H9 (cell line): ENCODE measurements around the gene MED9. TPM values are rescaled to one million over a fixed set of nuclear protein-coding genes. Genes with fewer than 3 reads are reported as not detected.

Source experiments
- DNase-seq: peaks from one replicate; pipeline ENCODE4 v3.0.0-alpha.2; 2017
- H2AFZ ChIP-seq: one replicate; pipeline ENCODE4 v1.6.1; 2013; ENCODE audit warnings: mild to moderate bottlenecking, low read length, control low read depth, moderate library complexity
- H2AK5ac ChIP-seq: 2 replicates; pipeline ENCODE4 v1.6.1; 2013; ENCODE audit warnings: low read length, control low read depth, mixed read lengths; ENCODE audit not compliant: insufficient read length
- H2BK120ac ChIP-seq: one replicate; pipeline ENCODE4 v1.6.1; 2013; ENCODE audit warnings: low read depth, mild to moderate bottlenecking, low read length, control low read depth, inconsistent platforms; ENCODE audit not compliant: poor library complexity, severe bottlenecking
- H2BK12ac ChIP-seq: 2 replicates; pipeline ENCODE4 v1.6.1; 2013; ENCODE audit warnings: low read length, control low read depth, mixed read lengths, low read depth; ENCODE audit not compliant: insufficient read length
- H2BK15ac ChIP-seq: 2 replicates; pipeline ENCODE4 v1.6.1; 2013; ENCODE audit warnings: low read depth, low read length, control low read depth
- H2BK20ac ChIP-seq: one replicate; pipeline ENCODE4 v1.6.1; 2013; ENCODE audit warnings: low read depth, mild to moderate bottlenecking, low read length, control low read depth, inconsistent platforms; ENCODE audit not compliant: poor library complexity, severe bottlenecking
- H2BK5ac ChIP-seq: 2 replicates; pipeline ENCODE4 v1.6.1; 2013; ENCODE audit warnings: low read length, control low read depth, mixed read lengths; ENCODE audit not compliant: insufficient read length
- H3K14ac ChIP-seq: 2 replicates; pipeline ENCODE4 v1.6.1; 2013; ENCODE audit warnings: low read length, control low read depth; ENCODE audit not compliant: insufficient read depth
- H3K18ac ChIP-seq: 2 replicates; pipeline ENCODE4 v1.6.1; 2013; ENCODE audit warnings: low read depth, mild to moderate bottlenecking, mixed read lengths, low read length, control low read depth; ENCODE audit not compliant: insufficient read length
- H3K23ac ChIP-seq: 2 replicates; pipeline ENCODE4 v1.6.1; 2013; ENCODE audit warnings: low read length, control low read depth, mixed read lengths, low read depth; ENCODE audit not compliant: insufficient read length
- H3K23me2 ChIP-seq: 2 replicates; pipeline ENCODE4 v1.6.1; 2013; ENCODE audit warnings: low read depth, mild to moderate bottlenecking, mixed read lengths, low read length, control low read depth; ENCODE audit not compliant: insufficient read length, poor library complexity, severe bottlenecking
- H3K27ac ChIP-seq: 2 replicates; pipeline ENCODE4 v1.5.1; 2013; ENCODE audit warnings: low read length, control low read depth, mixed read lengths, low read depth; ENCODE audit not compliant: insufficient read length
- H3K27me3 ChIP-seq: 2 replicates; pipeline ENCODE4 v1.6.1; 2013; ENCODE audit warnings: low read length, control low read depth, inconsistent platforms; ENCODE audit not compliant: insufficient read depth
- H3K4ac ChIP-seq: 2 replicates; pipeline ENCODE4 v1.6.1; 2013; ENCODE audit warnings: low read depth, mild to moderate bottlenecking, control low read depth, inconsistent platforms, low read length, moderate library complexity
- H3K4me1 ChIP-seq: 2 replicates; pipeline ENCODE4 v1.6.1; 2013; ENCODE audit warnings: low read length, control low read depth, inconsistent platforms; ENCODE audit not compliant: insufficient read depth
- H3K4me2 ChIP-seq: 2 replicates; pipeline ENCODE4 v1.6.1; 2013; ENCODE audit warnings: low read length, control low read depth, mixed read lengths; ENCODE audit not compliant: insufficient read length, insufficient read depth
- H3K56ac ChIP-seq: 2 replicates; pipeline ENCODE4 v1.6.1; 2013; ENCODE audit warnings: low read depth, mild to moderate bottlenecking, mixed read lengths, low read length, control low read depth; ENCODE audit not compliant: insufficient read length
- H3K79me1 ChIP-seq: 2 replicates; pipeline ENCODE4 v1.6.1; 2013; ENCODE audit warnings: low read depth, mild to moderate bottlenecking, moderate library complexity, low read length, control low read depth, inconsistent platforms; ENCODE audit not compliant: insufficient read depth, poor library complexity, severe bottlenecking
- H3K79me2 ChIP-seq: 2 replicates; pipeline ENCODE4 v1.6.1; 2013; ENCODE audit warnings: low read length, control low read depth, inconsistent platforms; ENCODE audit not compliant: insufficient read depth
- H3K9ac ChIP-seq: 2 replicates; pipeline ENCODE4 v1.6.1; 2013; ENCODE audit warnings: low read length, control low read depth, mixed read lengths; ENCODE audit not compliant: insufficient read length; ENCODE audit errors: extremely low read depth
- H3K9me3 ChIP-seq: one replicate; pipeline ENCODE4 v1.6.1; 2013; ENCODE audit warnings: low read depth, low read length, inconsistent platforms; ENCODE audit not compliant: control insufficient read depth
- H3T11ph ChIP-seq: one replicate; pipeline ENCODE4 v1.6.1; 2013; ENCODE audit warnings: mild to moderate bottlenecking, low read length, control low read depth, inconsistent platforms
- H4K20me1 ChIP-seq: one replicate; pipeline ENCODE4 v1.6.1; 2013; ENCODE audit not compliant: control insufficient read depth, insufficient read length, insufficient read depth
- H4K5ac ChIP-seq: 2 replicates; pipeline ENCODE4 v1.6.1; 2013; ENCODE audit warnings: low read depth, mild to moderate bottlenecking, mixed read lengths, low read length, control low read depth; ENCODE audit not compliant: insufficient read length
- H4K8ac ChIP-seq: replicated peaks from 2 replicates; pipeline ENCODE4 v1.6.1; 2013; ENCODE audit warnings: low read length, control low read depth, mixed read lengths, low read depth; ENCODE audit not compliant: insufficient read length
- H4K91ac ChIP-seq: 2 replicates; pipeline ENCODE4 v1.6.1; 2013; ENCODE audit warnings: low read depth, mild to moderate bottlenecking, moderate library complexity, mixed read lengths, low read length, control low read depth; ENCODE audit not compliant: insufficient read length
- H3K27ac Mint-ChIP-seq, 3 experiments: 2 replicates in 2 of 3; 3 replicates in 1 of 3; pipeline ENCODE4 v1.8.0; 2020 to 2021; ENCODE audit warnings: mixed read lengths in 3 of 3, mild to moderate bottlenecking in 1 of 3, moderate library complexity in 1 of 3
- H3K27me3 Mint-ChIP-seq: 2 replicates; pipeline ENCODE4 v1.8.0; 2021; ENCODE audit warnings: low read depth, mild to moderate bottlenecking, moderate library complexity, mixed read lengths
- H3K36me3 Mint-ChIP-seq, 3 experiments: 2 replicates in 2 of 3; 3 replicates in 1 of 3; pipeline ENCODE4 v1.8.0; 2020 to 2021; ENCODE audit warnings: low read depth in 3 of 3, mixed read lengths in 3 of 3; ENCODE audit not compliant: insufficient read depth in 1 of 3
- H3K4me1 Mint-ChIP-seq, 2 experiments: 2 replicates each; pipeline ENCODE4 v1.8.0; 2020; ENCODE audit warnings: mixed read lengths in 2 of 2
- H3K4me3 Mint-ChIP-seq, 2 experiments: 2 replicates in 1 of 2; 3 replicates in 1 of 2; pipeline ENCODE4 v1.8.0; 2020 to 2021; ENCODE audit warnings: mild to moderate bottlenecking in 2 of 2, mixed read lengths in 2 of 2, moderate library complexity in 1 of 2
- H3K9me3 Mint-ChIP-seq, 2 experiments: 2 replicates in 1 of 2; 3 replicates in 1 of 2; pipeline ENCODE4 v1.8.0; 2020; ENCODE audit warnings: mild to moderate bottlenecking in 2 of 2, mixed read lengths in 2 of 2, moderate library complexity in 1 of 2
- CTCF ChIP-seq: fragments of 200-600 bp; sonication (generic); conservative IDR thresholded peaks from 3 replicates; pipeline ENCODE4 v1.8.0; 2021; ENCODE audit warnings: antibody characterized with exemption, mild to moderate bottlenecking
- WGBS: extraction: QIAGEN DNeasy Blood & Tissue Kit; methylation state at CpG from one replicate; pipeline ENCODE4 v1.1.7; 2013; ENCODE audit warnings: missing lambda C conversion rate, low lambda C conversion rate, mixed read lengths; ENCODE audit not compliant: insufficient read length; ENCODE audit errors: extremely low coverage; 5-methylcytosine and 5-hydroxymethylcytosine counted together
- total RNA-seq: library from RNA; stranded (reverse); gene quantifications from 2 replicates; pipeline ENCODE4 v1.2.1, GENCODE V29; 2021

Gene MED9
- total RNA-seq, 1 experiment from 2014 or later: 20.0 TPM

GRCh38 chr17:17506893-17507464 is 30.2 kb downstream of the MED9 start:
- no peak overlapping the region for H3K23ac ChIP-seq
- H3K4me1 ChIP-seq: no peaks in the 10 kb centered on the region
- H3K27me3 ChIP-seq: no peaks in the 10 kb centered on the region
- no peak overlapping the region for H4K8ac ChIP-seq
- H2BK12ac ChIP-seq: no peak overlapping the region
- no peak overlapping the region for H3K4ac ChIP-seq
- Mint-ChIP-seq H3K36me3 (no peaks in the 10 kb centered on the region), H3K9me3 (no peaks in the 10 kb centered on the region), H3K27me3 (peaks cover 3% of the 10 kb centered on the region), H3K4me3 (no peak overlapping the region), H3K4me1 (peaks cover 12 to 19% of the 10 kb centered on the region in 2 experiments; a peak in 3 of 4 replicates), H3K27ac (no peak overlapping the region)
- H4K91ac ChIP-seq: no peak overlapping the region
- no peak overlapping the region for H2BK120ac ChIP-seq
- no peak overlapping the region for H2BK5ac ChIP-seq
- DNase-seq: no peak
- no peak overlapping the region for H3K27ac ChIP-seq
- no peaks in the 10 kb centered on the region for H3K23me2 ChIP-seq
- H4K5ac ChIP-seq: no peak overlapping the region
- no peaks in the 10 kb centered on the region for H3K79me1 ChIP-seq
- H3T11ph ChIP-seq: no peak overlapping the region
- no peak overlapping the region for H2BK20ac ChIP-seq
- H4K20me1 ChIP-seq: no peaks in the 10 kb centered on the region
- TF ChIP-seq CTCF: no peak
- H2AFZ ChIP-seq: no peak overlapping the region
- no peak overlapping the region for H2AK5ac ChIP-seq
- H3K14ac ChIP-seq: no peak overlapping the region; the same call in 1 of the 2 replicates
- no peak overlapping the region for H2BK15ac ChIP-seq
- no CpG with 5 or more reads among the region's 17 CpGs for WGBS
- no peak overlapping the region for H3K18ac ChIP-seq
- H3K4me2 ChIP-seq: no peak overlapping the region
- H3K79me2 ChIP-seq: no peaks in the 10 kb centered on the region
- no peak overlapping the region for H3K56ac ChIP-seq
- H3K9ac ChIP-seq: no peak overlapping the region
- no peaks in the 10 kb centered on the region for H3K9me3 ChIP-seq
